ENCODE data around the gene AP4B1.

The AP4B1 gene

DNA sequence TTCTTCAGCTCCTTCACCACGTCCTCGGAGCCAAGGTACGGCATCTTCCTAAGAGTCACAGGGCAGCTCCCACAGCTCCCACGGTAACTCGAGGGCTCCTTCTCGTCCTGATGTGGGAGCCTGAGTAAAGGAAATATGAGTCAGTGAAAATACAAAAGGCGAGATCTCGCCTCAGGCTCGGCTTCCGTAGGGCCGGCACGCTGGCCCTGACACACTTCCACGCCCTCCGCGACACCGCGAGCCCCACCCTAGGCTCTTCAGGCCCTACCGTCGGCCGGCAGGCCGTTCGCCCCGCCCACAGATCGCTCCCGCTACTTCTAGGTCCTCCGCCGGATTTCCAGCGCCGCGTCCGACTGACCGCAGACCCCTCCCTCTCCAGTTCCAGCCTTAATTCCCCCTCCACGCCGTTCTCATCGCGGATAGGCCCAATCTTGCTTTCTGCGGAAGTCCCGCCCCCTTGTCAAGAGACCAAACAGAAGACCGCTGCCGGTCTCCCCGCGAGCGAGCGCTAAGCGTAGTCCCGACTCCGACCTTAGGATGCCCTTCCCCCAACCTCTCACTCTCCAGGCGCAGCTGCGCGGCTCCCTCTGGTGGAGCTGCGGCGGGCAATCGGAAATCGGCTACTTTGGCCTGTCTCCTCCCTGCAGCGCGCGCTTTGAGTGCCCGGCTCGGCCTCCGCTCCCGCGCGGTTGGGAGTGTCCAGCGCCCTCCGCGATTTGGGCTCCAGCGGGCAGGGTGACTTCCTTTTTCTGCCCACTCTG is at the start of gene AP4B1, which contains the start of gene DCLRE1B:
TSS of gene AP4B1 (minus strand) at position 126 of the 761 bp plus-strand sequence. CDS start at position 44, 82 bp downstream.
TSS of gene DCLRE1B (plus strand) at position 653 of the 761 bp plus-strand sequence. CDS start 261 bp downstream, outside the sequence.
- Histone ChIP-seq H3K36me3 (replicated peaks; ENCODE audit: insufficient read depth, low read length) (no peaks in the 10 kb centered on the region), H4K20me1 (ENCODE audit: insufficient read depth, low read length) (no peaks in the 10 kb centered on the region)

DNA sequence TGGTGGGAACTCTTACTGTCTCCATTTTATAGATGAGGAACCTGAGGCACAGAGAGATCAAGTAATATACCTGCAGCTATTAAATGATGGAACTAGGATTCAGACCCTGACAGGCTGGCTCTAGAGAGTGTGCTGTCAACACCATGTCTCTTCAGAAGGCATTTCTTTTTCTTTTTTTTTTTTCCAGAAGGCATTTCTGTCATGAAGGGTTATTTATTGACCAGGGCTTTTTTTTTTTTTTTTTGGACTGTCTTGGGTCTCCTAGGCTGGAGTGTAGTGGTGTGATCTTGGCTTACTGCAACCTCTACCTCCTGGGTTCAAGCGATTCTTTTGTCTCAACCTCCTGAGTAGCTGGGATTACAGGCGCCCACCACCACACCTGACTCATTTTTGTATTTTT is 47.1 kb upstream of the AP4B1 start:
- DNase-seq = no peak
- Histone ChIP-seq H3K27me3 (replicated peaks; ENCODE audit: insufficient read depth, low read length) (no peaks in the 10 kb centered on the region), H3K9ac (ENCODE audit: low read length) (no peak overlapping the region), H3K4me2 (ENCODE audit: low read depth, low read length) (no peak overlapping the region), H3F3A (ENCODE audit: insufficient read depth, low read length) (peaks cover 11% of the 10 kb centered on the region), H3K36me3 (replicated peaks; ENCODE audit: insufficient read depth, low read length) (no peaks in the 10 kb centered on the region), H3K27ac (ENCODE audit: low read length) (no peak overlapping the region), H3K9me2 (replicated peaks; ENCODE audit: insufficient read depth, low read length) (no peaks in the 10 kb centered on the region), H3K4me3 (ENCODE audit: low read length) (no peak overlapping the region), H4K20me1 (ENCODE audit: insufficient read depth, low read length) (no peaks in the 10 kb centered on the region), H3K4me1 (ENCODE audit: low read length) (peaks cover 11% of the 10 kb centered on the region; the same call in 1 of the 2 replicates), H3K9me3 (replicated peaks; ENCODE audit: insufficient read depth, low read length) (no peaks in the 10 kb centered on the region), H2AFZ (ENCODE audit: low read length) (no peak overlapping the region), H3K79me2 (ENCODE audit: low read length) (peaks cover 76% of the 10 kb centered on the region)
- TF ChIP-seq EZH2 (optimal IDR thresholded peaks at IDR 0.05; ENCODE audit: low read depth, low read length) (no peak), EZH2phosphoT487 (IDR thresholded peaks at IDR 0.05; ENCODE audit: low read length) (no peak)
- TF ChIP-seq, protein P1, sequence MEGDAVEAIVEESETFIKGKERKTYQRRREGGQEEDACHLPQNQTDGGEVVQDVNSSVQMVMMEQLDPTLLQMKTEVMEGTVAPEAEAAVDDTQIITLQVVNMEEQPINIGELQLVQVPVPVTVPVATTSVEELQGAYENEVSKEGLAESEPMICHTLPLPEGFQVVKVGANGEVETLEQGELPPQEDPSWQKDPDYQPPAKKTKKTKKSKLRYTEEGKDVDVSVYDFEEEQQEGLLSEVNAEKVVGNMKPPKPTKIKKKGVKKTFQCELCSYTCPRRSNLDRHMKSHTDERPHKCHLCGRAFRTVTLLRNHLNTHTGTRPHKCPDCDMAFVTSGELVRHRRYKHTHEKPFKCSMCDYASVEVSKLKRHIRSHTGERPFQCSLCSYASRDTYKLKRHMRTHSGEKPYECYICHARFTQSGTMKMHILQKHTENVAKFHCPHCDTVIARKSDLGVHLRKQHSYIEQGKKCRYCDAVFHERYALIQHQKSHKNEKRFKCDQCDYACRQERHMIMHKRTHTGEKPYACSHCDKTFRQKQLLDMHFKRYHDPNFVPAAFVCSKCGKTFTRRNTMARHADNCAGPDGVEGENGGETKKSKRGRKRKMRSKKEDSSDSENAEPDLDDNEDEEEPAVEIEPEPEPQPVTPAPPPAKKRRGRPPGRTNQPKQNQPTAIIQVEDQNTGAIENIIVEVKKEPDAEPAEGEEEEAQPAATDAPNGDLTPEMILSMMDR (IDR thresholded peaks at IDR 0.05; ENCODE audit: low read length) = no peak

More for the DNA sequence above, at the start of gene AP4B1, which contains the start of gene DCLRE1B:
- no peaks in the 10 kb centered on the region for H3K9me2 ChIP-seq (replicated peaks; ENCODE audit: insufficient read depth, low read length)
- H2AFZ ChIP-seq (ENCODE audit: low read length) = peak within 1 kb of the TSS; percentile 75
- H3K9ac ChIP-seq (ENCODE audit: low read length) = peak within 1 kb of the TSS; percentile 81
- no peaks in the 10 kb centered on the region for H3K27me3 ChIP-seq (replicated peaks; ENCODE audit: insufficient read depth, low read length)
- H3K4me3 ChIP-seq (ENCODE audit: low read length) = peak within 1 kb of the TSS; percentile 87
- H3K79me2 ChIP-seq (ENCODE audit: low read length) = peaks cover 15% of the 10 kb centered on the region
- H3K4me1 ChIP-seq (ENCODE audit: low read length) = 0 out of 2 replicates have a peak, but pooled peaks cover 5% of the 10 kb centered on the region
- H3K9me3 ChIP-seq (replicated peaks; ENCODE audit: insufficient read depth, low read length) = no peaks in the 10 kb centered on the region
- peak; percentile 96 for DNase-seq
- TF ChIP-seq, protein P1 (IDR thresholded peaks at IDR 0.05; ENCODE audit: low read length) = peak; percentile 40
- no peak for TF ChIP-seq EZH2 (optimal IDR thresholded peaks at IDR 0.05; ENCODE audit: low read depth, low read length)
- H3F3A ChIP-seq (ENCODE audit: insufficient read depth, low read length) = no peaks in the 10 kb centered on the region
- H3K27ac ChIP-seq (ENCODE audit: low read length) = peak within 1 kb of the TSS; percentile 72; the same call in 1 of the 2 replicates
- peak within 1 kb of the TSS; percentile 63 for H3K4me2 ChIP-seq (ENCODE audit: low read depth, low read length)

DNA sequence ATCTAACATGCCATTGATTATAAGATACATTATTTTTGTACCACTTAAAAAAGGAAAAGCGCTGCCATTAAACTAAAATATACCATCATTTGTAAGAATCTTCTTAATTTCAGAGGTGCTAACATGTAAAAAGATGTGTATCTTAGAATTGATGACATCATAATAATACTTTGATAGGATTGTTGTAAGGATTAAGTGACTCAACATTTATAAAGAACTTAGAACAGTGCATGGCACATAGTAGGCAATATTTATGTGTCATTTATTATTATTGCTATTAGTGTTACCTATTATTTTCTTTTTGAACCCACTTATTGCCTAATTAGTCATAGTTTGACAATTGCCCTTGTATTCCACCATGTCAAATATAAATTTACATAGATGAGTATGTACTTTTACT is 46.3 kb upstream of the AP4B1 start:
- Histone ChIP-seq H3F3A (ENCODE audit: insufficient read depth, low read length) (peaks cover 18% of the 10 kb centered on the region), H3K79me2 (ENCODE audit: low read length) (peaks cover 82% of the 10 kb centered on the region), H3K4me2 (ENCODE audit: low read depth, low read length) (no peak overlapping the region), H3K36me3 (replicated peaks; ENCODE audit: insufficient read depth, low read length) (no peaks in the 10 kb centered on the region), H3K4me3 (ENCODE audit: low read length) (no peak overlapping the region), H3K9ac (ENCODE audit: low read length) (no peak overlapping the region), H3K4me1 (ENCODE audit: low read length) (peaks cover 15% of the 10 kb centered on the region; the same call in 1 of the 2 replicates), H4K20me1 (ENCODE audit: insufficient read depth, low read length) (no peaks in the 10 kb centered on the region), H3K27me3 (replicated peaks; ENCODE audit: insufficient read depth, low read length) (no peaks in the 10 kb centered on the region), H2AFZ (ENCODE audit: low read length) (no peak overlapping the region), H3K9me3 (replicated peaks; ENCODE audit: insufficient read depth, low read length) (no peaks in the 10 kb centered on the region), H3K9me2 (replicated peaks; ENCODE audit: insufficient read depth, low read length) (no peaks in the 10 kb centered on the region), H3K27ac (ENCODE audit: low read length) (no peak overlapping the region)
- TF ChIP-seq EZH2 (optimal IDR thresholded peaks at IDR 0.05; ENCODE audit: low read depth, low read length) (no peak), EZH2phosphoT487 (IDR thresholded peaks at IDR 0.05; ENCODE audit: low read length) (no peak)
- TF ChIP-seq, protein P1 (IDR thresholded peaks at IDR 0.05; ENCODE audit: low read length) = no peak
- DNase-seq = no peak
